Neural cell (in vitro differentiated cells): ENCODE data around the gene MINK1. TPM values are rescaled to one million over a fixed set of nuclear protein-coding genes. Genes with fewer than 3 reads are reported as not detected.
A peak's percentile ranks its signal among the peaks of the same experiment; 100 is the strongest.

ENCODE experiments used
- H2AFZ ChIP-seq: fragments of 200-600, 300-800 bp; sonication (generic), shearing (Covaris generic); 2 replicates; pipeline ENCODE4 v1.6.0; 2014; ENCODE audit warnings: low read depth, mild to moderate bottlenecking, antibody characterized with exemption, low read length, moderate library complexity
- H3F3A ChIP-seq: fragments of 200-600 bp; shearing (Covaris generic); 2 replicates; pipeline ENCODE4 v1.6.1; 2016; ENCODE audit warnings: mild to moderate bottlenecking, moderate library complexity, mixed read lengths, antibody characterized with exemption, low read length; ENCODE audit not compliant: insufficient read depth, poor library complexity, severe bottlenecking
- H3K27ac ChIP-seq: fragments of 200-600, 300-800 bp; sonication (generic), shearing (Covaris generic); 2 replicates; pipeline ENCODE4 v1.5.1; 2014; ENCODE audit warnings: mild to moderate bottlenecking, low read length, moderate library complexity
- H3K27me3 ChIP-seq: fragments of 300-800, 200-600 bp; sonication (generic), shearing (Covaris generic); 2 replicates; pipeline ENCODE4 v1.6.0; 2014; ENCODE audit warnings: mild to moderate bottlenecking, low read depth, low read length, moderate library complexity; ENCODE audit not compliant: insufficient read depth
- H3K36me3 ChIP-seq: fragments of 300-800, 200-600 bp; sonication (generic), shearing (Covaris generic); 2 replicates; pipeline ENCODE4 v1.5.1; 2014; ENCODE audit warnings: mild to moderate bottlenecking, antibody characterized with exemption, low read length, moderate library complexity; ENCODE audit not compliant: insufficient read depth
- H3K4me2 ChIP-seq: fragments of 300-800, 200-600 bp; sonication (generic), shearing (Covaris generic); 2 replicates; pipeline ENCODE4 v1.6.0; 2014; ENCODE audit warnings: mild to moderate bottlenecking, low read length
- H3K4me3 ChIP-seq: fragments of 300-800, 200-600 bp; sonication (generic), shearing (Covaris generic); 2 replicates; pipeline ENCODE4 v1.5.1; 2014; ENCODE audit warnings: mild to moderate bottlenecking, low read length, moderate library complexity
- H3K79me2 ChIP-seq: fragments of 200-600 bp; shearing (Covaris generic); replicated peaks from 2 replicates; pipeline ENCODE4 v1.6.0; 2014; ENCODE audit warnings: mild to moderate bottlenecking, low read length, moderate library complexity; ENCODE audit not compliant: insufficient read depth
- H3K9ac ChIP-seq: fragments of 300-800, 200-600 bp; sonication (generic), shearing (Covaris generic); 2 replicates; pipeline ENCODE4 v1.6.1; 2016; ENCODE audit warnings: mild to moderate bottlenecking, low read length, mixed read lengths
- H3K9me2 ChIP-seq: fragments of 200-600 bp; shearing (Covaris generic); 2 replicates; pipeline ENCODE4 v1.6.1; 2016; ENCODE audit warnings: mild to moderate bottlenecking, low read length, mixed read lengths; ENCODE audit not compliant: insufficient read depth
- H3K9me3 ChIP-seq: fragments of 200-600, 300-800 bp; sonication (generic), shearing (Covaris generic); 2 replicates; pipeline ENCODE4 v1.6.1; 2016; ENCODE audit warnings: mild to moderate bottlenecking, mixed run types, low read length, moderate library complexity, mixed read lengths
- H4K20me1 ChIP-seq: fragments of 200-600 bp; shearing (Covaris generic); 2 replicates; pipeline ENCODE4 v1.6.1; 2016; ENCODE audit warnings: mild to moderate bottlenecking, mixed run types; ENCODE audit not compliant: insufficient read depth
- CTCF ChIP-seq: fragments of 450-650 bp; IDR thresholded peaks from 2 replicates; pipeline ENCODE4 v1.5.1; 2014; ENCODE audit warnings: antibody characterized with exemption, mild to moderate bottlenecking, moderate library complexity; ENCODE audit not compliant: poor library complexity, severe bottlenecking
- EP300 ChIP-seq: fragments of 450-650 bp; conservative IDR thresholded peaks from 2 replicates; pipeline ENCODE4 v1.6.1; 2014; ENCODE audit warnings: antibody characterized with exemption, mild to moderate bottlenecking, moderate library complexity; ENCODE audit not compliant: poor library complexity, severe bottlenecking
- EZH2 ChIP-seq: fragments of 200-600, 300-800 bp; shearing (Covaris generic), sonication (generic); IDR thresholded peaks from 2 replicates; pipeline ENCODE4 v1.6.1; 2014; ENCODE audit warnings: antibody characterized with exemption, low read length, borderline replicate concordance, mild to moderate bottlenecking; ENCODE audit not compliant: insufficient read depth, poor library complexity, severe bottlenecking
- MXI1 ChIP-seq: fragments of 450-650 bp; conservative IDR thresholded peaks from 2 replicates; pipeline ENCODE4 v1.6.1; 2014; ENCODE audit warnings: antibody characterized with exemption, mild to moderate bottlenecking; ENCODE audit not compliant: poor library complexity, severe bottlenecking
- POLR2AphosphoS5 ChIP-seq: IDR thresholded peaks from 2 replicates; pipeline ENCODE4 v1.6.1; 2012
- RAD21 ChIP-seq: fragments of 450-650 bp; conservative IDR thresholded peaks from 2 replicates; pipeline ENCODE4 v1.6.1; 2014; ENCODE audit warnings: antibody characterized with exemption, mild to moderate bottlenecking, moderate library complexity
- REST ChIP-seq: IDR thresholded peaks from 2 replicates; pipeline ENCODE4 v1.6.1; 2012; ENCODE audit warnings: borderline replicate concordance
- SMC3 ChIP-seq: fragments of 450-650 bp; conservative IDR thresholded peaks from 2 replicates; pipeline ENCODE4 v1.6.1; 2014; ENCODE audit warnings: antibody characterized with exemption, mild to moderate bottlenecking, moderate library complexity; ENCODE audit not compliant: poor library complexity
- TAF1 ChIP-seq: IDR thresholded peaks from 2 replicates; pipeline ENCODE4 v1.6.1; 2012; ENCODE audit warnings: low read depth
- polyA plus RNA-seq: library from polyadenylated mRNA; depleted of rRNA; stranded (reverse); fragments of >200 nt; gene quantifications from 2 replicates; pipeline ENCODE4 v1.2.3, GENCODE V29; 2014

The MINK1 gene
- polyA plus RNA-seq, 1 donor from 2014 or later = 38.1 TPM

DNA sequence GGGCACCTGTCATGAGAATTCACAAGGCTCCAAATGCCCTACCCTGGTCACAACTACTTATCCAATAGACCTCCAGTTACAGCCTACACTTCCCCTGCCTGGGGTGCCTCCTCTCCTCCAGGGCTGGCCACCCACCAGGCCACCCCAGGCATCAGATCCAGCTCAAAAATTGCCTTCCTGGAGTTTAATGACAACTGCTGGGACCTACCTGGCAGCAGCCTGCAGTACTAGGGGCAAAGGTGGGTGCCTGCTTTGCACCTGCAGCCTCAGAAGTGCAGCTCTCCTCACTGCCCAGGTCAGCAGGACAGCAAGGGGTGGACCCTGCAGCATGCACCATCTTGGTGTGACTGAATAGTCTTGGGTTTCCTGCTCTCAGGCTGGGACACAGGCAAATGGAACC, 102.5 kb downstream of the MINK1 start:
- Histone ChIP-seq H3K27me3 (no peaks in the 10 kb centered on the region), H3K9me2 (no peaks in the 10 kb centered on the region), H3K9me3 (no peaks in the 10 kb centered on the region), H3K4me2 (no peak overlapping the region), H3K27ac (no peak overlapping the region), H3K9ac (no peak overlapping the region), H3K4me3 (no peak overlapping the region), H3K79me2 (peaks cover 11% of the 10 kb centered on the region), H3F3A (no peaks in the 10 kb centered on the region), H4K20me1 (no peaks in the 10 kb centered on the region), H2AFZ (no peak overlapping the region), H3K36me3 (no peaks in the 10 kb centered on the region)
- TF ChIP-seq POLR2AphosphoS5 (no peak), RAD21 (no peak)

- Histone ChIP-seq H3K79me2 (peaks cover 19% of the 10 kb centered on the region), H2AFZ (no peak overlapping the region), H3K27me3 (no peaks in the 10 kb centered on the region), H3F3A (no peaks in the 10 kb centered on the region), H3K36me3 (no peaks in the 10 kb centered on the region), H3K27ac (no peak overlapping the region), H3K9me2 (no peaks in the 10 kb centered on the region), H3K9ac (no peak overlapping the region), H3K4me3 (no peak overlapping the region), H4K20me1 (no peaks in the 10 kb centered on the region), H3K9me3 (no peaks in the 10 kb centered on the region), H3K4me2 (no peak overlapping the region)
- TF ChIP-seq MXI1 (no peak), REST (no peak), TAF1 (no peak)
Observed at GRCh38 chr17:4936436-4936835, 103.3 kb downstream of the MINK1 start.

GRCh38 chr17:4937553-4937952, 104.4 kb downstream of the MINK1 start:
- Histone ChIP-seq H3K27ac (no peak overlapping the region), H3K9me3 (no peaks in the 10 kb centered on the region), H3K27me3 (no peaks in the 10 kb centered on the region), H3K4me3 (no peak overlapping the region), H3K36me3 (no peaks in the 10 kb centered on the region), H4K20me1 (no peaks in the 10 kb centered on the region), H3F3A (no peaks in the 10 kb centered on the region), H3K4me2 (no peak overlapping the region), H3K9me2 (no peaks in the 10 kb centered on the region), H3K9ac (no peak overlapping the region), H2AFZ (no peak overlapping the region), H3K79me2 (peaks cover 20% of the 10 kb centered on the region)
- TF ChIP-seq POLR2AphosphoS5 = no peak
- no peak for TF ChIP-seq MXI1
- TF ChIP-seq EZH2 = no peak

DNA sequence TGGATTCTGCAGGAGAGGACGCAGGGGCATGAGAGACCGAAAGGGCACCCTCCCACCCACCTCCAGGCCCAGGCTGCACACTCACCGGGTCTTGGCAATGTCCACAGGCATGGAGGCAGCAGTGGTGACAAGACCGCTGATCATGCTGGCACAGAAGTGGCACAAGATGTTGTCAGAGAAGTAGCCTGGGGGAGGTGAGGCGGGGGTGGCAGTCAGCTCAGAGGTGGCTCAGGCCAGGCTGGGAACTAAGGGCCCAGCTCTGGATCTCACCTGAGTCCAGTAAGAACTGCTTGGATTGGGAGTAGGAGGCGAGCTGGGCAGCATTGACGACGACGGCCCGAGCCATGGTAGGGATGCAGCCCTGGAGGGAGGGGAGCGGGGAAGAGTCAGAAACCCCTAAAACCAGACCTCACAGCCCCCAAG, 104.9 kb downstream of the MINK1 start:
- Histone ChIP-seq H3K27me3 (no peaks in the 10 kb centered on the region), H3K79me2 (peaks cover 20% of the 10 kb centered on the region), H3K27ac (no peak overlapping the region), H3F3A (no peaks in the 10 kb centered on the region), H3K4me3 (peak overlapping the region; percentile 83), H3K9ac (peak overlapping the region; percentile 92), H3K9me2 (no peaks in the 10 kb centered on the region), H3K4me2 (no peak overlapping the region), H2AFZ (no peak overlapping the region), H4K20me1 (no peaks in the 10 kb centered on the region), H3K9me3 (no peaks in the 10 kb centered on the region), H3K36me3 (no peaks in the 10 kb centered on the region)
- no peak for TF ChIP-seq RAD21
- no peak for TF ChIP-seq POLR2AphosphoS5
- TF ChIP-seq CTCF = no peak
- no peak for TF ChIP-seq REST
- TF ChIP-seq SMC3 = no peak
- no peak for TF ChIP-seq EZH2
- no peak for TF ChIP-seq EP300
- TF ChIP-seq MXI1 = no peak
- no peak for TF ChIP-seq TAF1
